ENCODE data around the gene PAPPA.

Gene PAPPA

GRCh38 chr9:116319480-116319879, 165.9 kb downstream of the PAPPA start:
- no peak for DNase-seq

- DNase-seq = no peak
Measured at GRCh38 chr9:116320290-116320689, 166.7 kb downstream of the PAPPA start.

GRCh38 chr9:116322521-116322920, 168.9 kb downstream of the PAPPA start:
- no peak for DNase-seq

- no peak for DNase-seq
Measured at GRCh38 chr9:116323012-116323411, 169.4 kb downstream of the PAPPA start.

GRCh38 chr9:116323571-116323970, 170.0 kb downstream of the PAPPA start:
- no peak for DNase-seq

- no peak for DNase-seq
Measured at GRCh38 chr9:116325924-116326323, 172.3 kb downstream of the PAPPA start.

GRCh38 chr9:116327701-116328405, 174.3 kb downstream of the PAPPA start:
- DNase-seq = no peak

GRCh38 chr9:116329470-116329869, 175.9 kb downstream of the PAPPA start:
- DNase-seq = no peak

- DNase-seq = no peak
Measured at GRCh38 chr9:116331241-116331640, 177.7 kb downstream of the PAPPA start.

- no peak for DNase-seq
Measured at GRCh38 chr9:116332090-116332489, 178.5 kb downstream of the PAPPA start.

GRCh38 chr9:116333254-116333653, 179.7 kb downstream of the PAPPA start:
- no peak for DNase-seq

GRCh38 chr9:116334546-116335150, 181.1 kb downstream of the PAPPA start:
- no peak for DNase-seq

- no peak for DNase-seq
Measured at GRCh38 chr9:116335392-116335791, 181.8 kb downstream of the PAPPA start.

GRCh38 chr9:116336133-116336862, 182.7 kb downstream of the PAPPA start:
- DNase-seq = no peak

- DNase-seq = no peak
Measured at GRCh38 chr9:116337015-116337414, 183.4 kb downstream of the PAPPA start.

- no peak for DNase-seq
Measured at GRCh38 chr9:116340270-116340669, 186.7 kb downstream of the PAPPA start.

- DNase-seq = no peak
Measured at GRCh38 chr9:116342061-116342460, 188.5 kb downstream of the PAPPA start.

GRCh38 chr9:116342941-116343340, 189.3 kb downstream of the PAPPA start:
- no peak for DNase-seq

GRCh38 chr9:116344416-116344815, 190.8 kb downstream of the PAPPA start:
- no peak for DNase-seq

GRCh38 chr9:116345393-116345792, 191.8 kb downstream of the PAPPA start:
- no peak for DNase-seq

GRCh38 chr9:116345817-116346216, 192.2 kb downstream of the PAPPA start:
- no peak for DNase-seq

- DNase-seq = no peak
Measured at GRCh38 chr9:116349684-116350083, 196.1 kb downstream of the PAPPA start.

- no peak for DNase-seq
Measured at GRCh38 chr9:116350213-116350612, 196.6 kb downstream of the PAPPA start.

GRCh38 chr9:116352958-116353357, 199.4 kb downstream of the PAPPA start:
- no peak for DNase-seq

Data from T-helper 9 cell (primary cell).